Stimulated activated memory B cell treated with anti-CD40 and anti-IgM and Interleukin-4, amounts not matched to agents 10 μg/mL and 1 μg/mL and 100 μg/mL, for 72 hours (primary cell): ENCODE measurements around the gene ATP6V0D1.

Source experiments
- ATAC-seq: fragments of 150-1000 bp; cut with Tn5 transposase; 2 replicates; pipeline ENCODE4 v1.10.0; 2021
- H3K27ac Mint-ChIP-seq: one replicate; pipeline ENCODE4 v1.8.0; 2022; ENCODE audit warnings: mild to moderate bottlenecking, mixed read lengths
- H3K27me3 Mint-ChIP-seq: one replicate; pipeline ENCODE4 v1.8.0; 2022; ENCODE audit warnings: mixed read lengths
- H3K36me3 Mint-ChIP-seq: one replicate; pipeline ENCODE4 v1.8.0; 2022; ENCODE audit warnings: mixed read lengths
- H3K4me1 Mint-ChIP-seq: one replicate; pipeline ENCODE4 v1.8.0; 2022; ENCODE audit warnings: mixed read lengths
- H3K4me3 Mint-ChIP-seq: one replicate; pipeline ENCODE4 v1.8.0; 2022; ENCODE audit warnings: mild to moderate bottlenecking, moderate library complexity, mixed read lengths
- H3K9me3 Mint-ChIP-seq: one replicate; pipeline ENCODE4 v1.8.0; 2022; ENCODE audit warnings: mixed read lengths

Gene ATP6V0D1

DNA sequence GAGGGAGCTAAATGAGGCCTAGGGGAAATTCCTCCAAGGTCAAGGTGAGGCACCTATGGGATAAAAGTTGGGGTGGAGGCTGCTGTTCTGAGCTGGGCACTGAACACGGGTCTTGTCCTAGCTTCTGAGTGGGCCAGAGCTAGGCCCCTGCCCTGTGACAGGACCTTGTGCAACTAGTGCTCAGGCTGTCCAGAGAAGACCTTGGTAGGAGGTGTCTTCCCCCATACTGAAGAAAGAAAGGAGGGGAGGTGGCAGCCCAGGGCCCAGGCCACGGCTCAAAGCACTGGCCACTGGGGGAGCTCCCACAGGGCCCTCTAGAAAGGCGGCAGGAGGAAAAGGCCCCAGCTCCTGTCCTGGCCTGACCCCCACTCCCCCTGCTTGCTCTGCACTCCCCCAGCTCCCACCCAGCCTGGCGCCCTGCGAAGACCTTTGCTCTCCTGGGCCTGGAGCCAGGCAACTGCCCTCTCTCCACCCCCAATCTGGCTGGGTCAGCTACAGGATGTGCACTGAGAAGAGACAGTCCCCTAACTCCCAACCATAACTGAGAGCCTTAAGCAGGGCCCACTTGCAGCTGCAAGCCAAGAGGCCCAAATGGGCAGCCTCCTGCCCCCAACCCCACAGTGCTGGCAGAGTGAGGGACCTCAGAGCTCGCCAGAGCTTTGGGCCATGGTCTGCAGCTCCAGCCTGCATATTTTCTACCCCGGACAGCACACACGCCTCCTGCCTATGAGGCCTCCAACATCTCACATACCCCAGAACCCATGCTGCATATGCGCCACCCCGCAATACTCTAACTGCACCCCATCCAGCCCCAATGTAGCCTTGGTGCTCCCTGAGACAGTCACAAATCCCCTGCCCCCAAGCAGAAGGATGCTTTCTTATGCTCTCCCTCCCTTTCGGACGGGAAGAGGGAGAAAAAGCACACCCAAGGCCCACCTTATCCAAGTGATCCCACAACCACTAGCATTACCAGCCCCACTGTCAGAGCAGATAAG is 34.7 kb downstream of the ATP6V0D1 start:
- Mint-ChIP-seq H3K4me1 (peaks cover 25% of the 10 kb centered on the region), H3K4me3 (no peak overlapping the region), H3K36me3 (peaks cover 50% of the 10 kb centered on the region), H3K27ac (no peak overlapping the region), H3K9me3 (no peaks in the 10 kb centered on the region), H3K27me3 (no peaks in the 10 kb centered on the region)
- ATAC-seq, result no peak

DNA sequence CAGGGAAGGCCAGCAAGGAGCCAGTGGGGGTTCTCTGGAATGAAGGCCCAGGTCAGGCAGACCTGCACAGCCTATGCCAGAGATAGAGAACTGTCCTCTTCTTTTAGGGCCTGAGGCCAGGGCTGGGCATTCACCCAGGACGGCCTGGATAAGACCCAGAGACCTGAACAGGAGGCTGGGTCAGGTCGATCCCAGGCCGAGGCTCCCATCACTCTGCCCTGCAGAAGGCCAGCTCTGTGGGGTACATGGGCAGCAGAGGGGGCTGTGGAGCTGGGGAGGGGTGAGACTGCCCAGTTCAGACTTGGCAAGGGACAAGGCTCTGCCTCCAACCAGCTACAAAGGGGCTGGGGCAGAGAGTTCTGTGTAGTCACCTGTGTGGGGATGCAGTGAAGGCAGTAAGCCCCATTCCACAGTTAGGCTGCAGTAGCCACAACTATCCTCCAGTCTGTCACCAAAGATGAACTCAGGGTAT is 35.5 kb downstream of the ATP6V0D1 start:
- Mint-ChIP-seq H3K4me3 (no peak overlapping the region), H3K36me3 (peaks cover 43% of the 10 kb centered on the region), H3K4me1 (peaks cover 18% of the 10 kb centered on the region), H3K27me3 (no peaks in the 10 kb centered on the region), H3K9me3 (no peaks in the 10 kb centered on the region), H3K27ac (no peak overlapping the region)
- no peak for ATAC-seq

DNA sequence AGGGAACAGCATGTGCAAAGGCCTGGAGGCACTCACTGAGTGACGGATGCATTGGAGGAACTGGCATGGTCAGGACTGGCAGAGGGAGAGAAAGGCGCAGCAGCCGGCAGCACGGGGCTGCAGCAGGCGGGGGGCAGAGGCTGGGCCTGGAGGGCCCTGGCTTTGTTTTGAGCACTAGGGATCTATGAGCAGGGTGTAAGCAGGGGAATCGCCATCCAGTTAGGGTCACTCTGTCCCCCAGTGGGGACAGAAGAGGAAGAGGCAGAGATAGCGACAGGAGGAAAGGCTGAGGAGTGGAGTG is 35.9 kb downstream of the ATP6V0D1 start:
- H3K9me3 Mint-ChIP-seq, result no peaks in the 10 kb centered on the region
- H3K27ac Mint-ChIP-seq, result no peak overlapping the region

DNA sequence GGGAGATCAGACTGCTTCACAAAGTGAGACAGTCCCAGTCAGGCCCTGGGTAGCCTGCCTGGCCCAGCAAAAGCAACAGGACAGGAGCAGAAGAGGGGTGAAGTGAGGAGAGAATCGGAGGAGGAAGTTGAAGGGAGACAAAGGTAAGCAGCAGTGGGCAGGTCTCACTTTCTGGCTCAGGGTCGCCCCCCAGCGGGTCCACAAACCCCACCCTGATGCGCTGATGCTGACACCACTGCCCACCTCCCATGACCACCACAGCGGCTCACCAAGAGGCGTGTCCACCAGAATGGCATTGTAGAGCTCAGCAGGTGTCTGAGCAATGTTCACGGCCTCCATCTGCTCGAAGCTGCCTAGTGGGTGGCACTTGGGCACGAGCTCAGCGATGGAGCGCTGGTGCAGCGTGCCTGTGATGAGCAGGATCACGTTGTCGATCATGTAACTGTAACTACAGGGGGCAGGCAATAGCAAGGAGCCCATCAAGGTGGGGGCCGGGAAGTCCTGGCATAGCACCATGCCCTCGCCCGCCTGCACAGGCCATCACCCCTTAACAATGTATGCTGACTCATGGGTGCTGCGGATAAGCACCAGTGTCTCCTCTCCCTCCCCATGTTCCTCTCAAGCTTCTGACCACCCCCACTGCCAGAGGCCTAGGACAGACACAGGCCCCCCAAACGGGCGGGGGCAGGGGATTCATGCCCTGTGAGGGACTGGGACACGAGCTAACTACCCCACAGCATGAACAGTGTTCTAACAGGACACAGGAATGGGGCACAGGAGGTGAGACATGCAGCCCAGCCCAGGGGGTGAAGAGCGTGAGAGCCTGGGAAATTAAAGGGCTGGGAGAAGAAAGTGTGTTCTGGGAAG is 36.5 kb downstream of the ATP6V0D1 start:
- no peak for ATAC-seq
- H3K9me3 Mint-ChIP-seq, result no peaks in the 10 kb centered on the region
- no peaks in the 10 kb centered on the region for H3K27me3 Mint-ChIP-seq
- H3K4me1 Mint-ChIP-seq, result peaks cover 8% of the 10 kb centered on the region
- peaks cover 39% of the 10 kb centered on the region for H3K36me3 Mint-ChIP-seq
- H3K4me3 Mint-ChIP-seq, result no peak overlapping the region
- H3K27ac Mint-ChIP-seq, result no peak overlapping the region

More for the DNA sequence above, 35.9 kb downstream of the ATP6V0D1 start:
- H3K4me1 Mint-ChIP-seq, result peaks cover 14% of the 10 kb centered on the region
- no peaks in the 10 kb centered on the region for H3K27me3 Mint-ChIP-seq
- H3K36me3 Mint-ChIP-seq, result peaks cover 39% of the 10 kb centered on the region
- no peak overlapping the region for H3K4me3 Mint-ChIP-seq
- ATAC-seq, result no peak

DNA sequence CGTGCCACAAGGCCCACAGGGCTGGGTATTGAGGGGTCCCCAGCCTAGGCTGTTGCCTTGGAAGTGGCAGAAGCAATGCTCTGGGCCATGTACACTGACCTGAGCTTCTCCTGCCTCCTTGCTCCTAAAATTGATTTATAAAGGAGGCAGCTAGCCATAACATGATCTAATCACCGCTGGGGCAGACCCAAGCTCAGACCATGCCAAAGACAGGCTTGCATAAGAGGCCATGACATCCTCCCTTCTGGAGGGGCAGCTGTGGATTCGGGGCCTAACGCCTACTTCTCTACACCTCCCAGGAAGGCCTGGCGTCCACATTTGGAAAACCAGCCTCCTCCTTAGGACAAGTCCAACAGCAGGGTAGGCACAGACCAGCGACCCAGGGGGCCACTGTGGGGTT is 37.7 kb downstream of the ATP6V0D1 start:
- Mint-ChIP-seq H3K9me3 (no peaks in the 10 kb centered on the region), H3K4me3 (no peak overlapping the region), H3K4me1 (peaks cover 14% of the 10 kb centered on the region), H3K27me3 (no peaks in the 10 kb centered on the region), H3K36me3 (peaks cover 46% of the 10 kb centered on the region), H3K27ac (no peak overlapping the region)
- ATAC-seq, result no peak

DNA sequence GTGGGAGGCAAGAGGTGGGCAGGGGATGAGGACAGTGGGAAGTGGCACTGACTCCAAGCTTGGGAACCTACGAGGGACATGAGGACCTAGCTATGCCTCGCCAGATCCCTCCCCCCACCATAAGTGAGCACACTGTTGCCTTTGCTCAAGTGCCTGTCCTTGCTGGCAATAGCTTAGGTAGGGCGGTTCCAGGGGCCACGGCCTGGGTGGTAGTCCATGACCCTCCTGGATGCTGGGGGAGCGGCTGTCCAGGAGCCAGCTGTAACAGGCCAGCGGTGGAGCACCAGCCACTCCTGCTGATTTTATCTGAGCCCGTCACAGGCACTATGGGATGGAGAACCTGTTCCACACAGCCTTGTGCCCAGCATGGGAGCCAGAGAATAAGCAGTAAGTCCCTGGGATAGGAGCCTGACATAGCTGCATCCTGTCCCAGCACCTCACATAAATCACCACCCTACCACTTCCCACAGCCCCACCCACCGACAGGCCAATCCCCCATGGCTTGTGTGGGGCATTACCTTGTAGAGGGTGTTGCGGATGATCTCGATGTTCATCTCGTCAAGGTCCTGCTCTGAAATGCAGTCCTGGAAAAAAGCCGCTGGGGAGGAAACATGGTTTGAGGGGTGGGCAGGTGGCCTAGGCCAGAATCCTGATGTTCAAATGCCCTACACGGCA is 38.2 kb downstream of the ATP6V0D1 start:
- Mint-ChIP-seq H3K27me3 (no peaks in the 10 kb centered on the region), H3K9me3 (no peaks in the 10 kb centered on the region), H3K4me3 (no peak overlapping the region), H3K27ac (no peak overlapping the region), H3K36me3 (peaks cover 51% of the 10 kb centered on the region), H3K4me1 (peaks cover 19% of the 10 kb centered on the region)
- ATAC-seq, result no peak

DNA sequence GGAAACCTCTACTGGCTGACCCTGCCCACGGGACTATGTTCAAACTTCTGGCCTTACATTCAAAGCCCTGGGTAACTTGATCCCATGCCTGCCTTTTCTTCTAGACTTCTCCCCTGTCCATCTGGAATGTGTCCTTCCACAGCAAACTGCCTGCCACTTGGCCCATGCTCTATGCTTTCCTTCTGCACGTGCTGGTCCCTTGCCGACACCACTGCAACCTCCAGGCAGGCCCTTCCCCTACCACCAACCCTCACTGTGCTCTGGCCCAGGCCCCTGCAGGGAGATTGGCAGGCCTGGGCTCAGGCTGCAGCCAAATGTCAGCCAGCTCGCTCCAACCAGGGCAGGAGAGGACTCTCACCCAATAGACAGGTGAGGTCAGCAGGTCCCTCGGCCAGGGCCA is 39.0 kb downstream of the ATP6V0D1 start:
- H3K36me3 Mint-ChIP-seq, result peaks cover 52% of the 10 kb centered on the region
- H3K4me1 Mint-ChIP-seq, result peaks cover 27% of the 10 kb centered on the region
- H3K9me3 Mint-ChIP-seq, result no peaks in the 10 kb centered on the region
- no peak overlapping the region for H3K4me3 Mint-ChIP-seq
- ATAC-seq, result no peak
- no peak overlapping the region for H3K27ac Mint-ChIP-seq
- no peaks in the 10 kb centered on the region for H3K27me3 Mint-ChIP-seq

DNA sequence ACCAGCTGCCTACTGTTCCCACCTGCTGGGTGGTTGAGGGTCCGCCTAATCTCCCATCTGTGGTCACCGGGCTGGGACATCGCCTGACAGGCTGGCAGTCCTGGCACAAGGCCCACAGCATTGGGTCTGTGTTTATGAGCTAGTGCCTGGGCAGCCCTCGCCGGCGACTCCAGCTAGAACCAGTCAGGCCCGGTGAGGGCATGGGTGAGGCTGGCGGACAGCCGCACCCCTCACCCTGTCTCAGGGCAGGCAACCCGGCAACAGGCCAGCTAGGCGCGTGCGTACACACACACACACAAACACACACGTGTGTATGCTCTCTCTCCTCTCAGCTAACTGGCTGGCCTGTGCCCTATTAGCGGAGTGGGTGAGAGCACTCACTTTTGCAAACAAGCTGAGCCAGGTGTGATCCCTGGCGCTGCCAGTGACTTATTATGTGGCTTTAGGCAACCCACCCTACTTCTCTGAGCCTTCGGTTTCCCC is 39.6 kb downstream of the ATP6V0D1 start:
- no peak for ATAC-seq
- no peaks in the 10 kb centered on the region for H3K27me3 Mint-ChIP-seq
- H3K36me3 Mint-ChIP-seq, result peaks cover 56% of the 10 kb centered on the region
- H3K4me1 Mint-ChIP-seq, result peaks cover 33% of the 10 kb centered on the region
- no peak overlapping the region for H3K27ac Mint-ChIP-seq
- H3K4me3 Mint-ChIP-seq, result no peak overlapping the region
- no peaks in the 10 kb centered on the region for H3K9me3 Mint-ChIP-seq

DNA sequence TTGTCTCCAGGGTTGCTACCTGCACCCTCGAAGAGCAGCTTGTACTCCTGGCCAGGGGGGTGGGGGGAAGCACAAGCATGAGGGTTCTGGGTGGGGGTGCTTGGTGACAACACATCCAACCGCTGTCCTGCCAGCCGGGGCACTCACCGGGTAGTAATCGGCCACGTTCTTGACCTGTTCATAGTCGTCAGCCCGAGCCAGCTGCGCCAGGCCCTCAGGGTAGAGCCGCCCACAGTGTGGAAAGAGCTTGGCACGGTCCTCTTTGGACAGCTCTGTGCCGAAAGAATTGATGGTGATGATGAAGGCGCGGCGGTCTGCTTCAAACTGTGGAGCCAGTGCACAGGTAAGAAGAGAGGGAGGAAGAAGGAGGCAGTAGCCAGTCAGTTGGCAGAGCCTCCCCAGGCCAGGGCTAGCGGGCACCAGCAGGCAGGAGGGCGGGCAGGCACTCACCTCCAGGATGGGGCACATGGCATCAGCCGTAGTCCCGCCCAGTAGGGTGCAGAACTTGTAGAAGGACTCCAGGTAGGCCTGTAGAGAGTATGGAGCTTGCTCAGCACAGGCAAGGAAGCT is 42.0 kb downstream of the ATP6V0D1 start:
- Mint-ChIP-seq H3K4me3 (no peak overlapping the region), H3K27ac (peak overlapping the region; percentile 2), H3K4me1 (peaks cover 52% of the 10 kb centered on the region), H3K27me3 (no peaks in the 10 kb centered on the region), H3K36me3 (peaks cover 50% of the 10 kb centered on the region), H3K9me3 (no peaks in the 10 kb centered on the region)
- ATAC-seq, result no peak

DNA sequence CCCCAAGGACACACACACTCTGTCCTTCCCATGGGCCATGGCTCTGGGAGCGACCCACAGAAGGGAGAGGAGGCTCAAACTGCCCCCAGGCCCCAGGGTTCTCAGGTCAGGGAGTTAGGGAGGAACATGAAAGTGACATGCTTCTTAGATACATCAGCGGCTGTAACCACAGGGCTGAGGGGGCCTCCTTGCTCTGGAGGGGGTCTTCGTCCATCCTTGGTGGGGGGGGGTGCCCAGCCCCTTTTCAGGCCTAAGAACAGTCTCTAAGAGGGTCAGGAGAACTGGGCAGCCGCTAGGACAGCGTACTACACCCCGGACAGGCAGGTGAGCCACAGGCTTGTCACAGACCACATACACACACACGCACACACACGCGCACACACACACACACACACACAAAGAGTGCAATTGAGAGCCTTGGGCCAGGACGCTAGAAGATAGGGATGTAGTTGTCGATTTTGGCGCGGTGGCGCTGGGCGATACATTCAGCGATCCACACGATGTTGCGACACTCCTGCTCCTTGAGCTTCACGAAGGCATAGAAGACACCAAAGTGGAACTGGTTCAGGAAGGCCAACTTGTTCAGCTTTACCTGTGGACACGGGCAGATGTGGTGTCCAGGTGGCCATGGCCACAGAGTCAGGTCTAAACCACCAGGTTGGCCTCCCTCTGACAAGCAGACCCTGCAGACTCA is 42.7 kb downstream of the ATP6V0D1 start:
- peak overlapping the region; percentile 2 for H3K27ac Mint-ChIP-seq

DNA sequence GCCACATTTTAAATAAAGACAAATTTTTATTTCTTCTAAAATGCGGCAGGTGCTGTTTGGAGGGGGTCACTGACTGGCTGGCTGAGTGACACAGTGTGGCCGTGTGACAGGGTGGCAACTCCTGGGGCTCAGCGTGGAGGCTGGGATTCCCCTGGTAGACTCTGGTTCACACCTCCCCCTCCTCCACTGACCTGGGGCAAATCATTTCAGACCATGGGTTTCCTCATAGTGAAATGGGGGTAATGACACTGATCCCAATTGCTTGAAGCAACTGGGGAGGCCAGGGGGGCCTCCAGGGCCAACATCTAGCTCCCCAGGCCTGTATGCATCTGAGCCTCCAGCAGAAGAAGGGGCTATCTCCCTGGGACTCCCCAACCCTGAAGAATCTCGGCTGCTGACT is 43.4 kb downstream of the ATP6V0D1 start:
- no peak overlapping the region for H3K4me3 Mint-ChIP-seq
- H3K9me3 Mint-ChIP-seq, result no peaks in the 10 kb centered on the region
- no peaks in the 10 kb centered on the region for H3K27me3 Mint-ChIP-seq
- peaks cover 66% of the 10 kb centered on the region for H3K4me1 Mint-ChIP-seq
- peak overlapping the region; percentile 2 for H3K27ac Mint-ChIP-seq
- ATAC-seq, result peak; percentile 14
- peaks cover 45% of the 10 kb centered on the region for H3K36me3 Mint-ChIP-seq

More for the DNA sequence above, 42.7 kb downstream of the ATP6V0D1 start:
- Mint-ChIP-seq H3K36me3 (peaks cover 46% of the 10 kb centered on the region), H3K4me1 (peaks cover 59% of the 10 kb centered on the region), H3K9me3 (no peaks in the 10 kb centered on the region), H3K27me3 (no peaks in the 10 kb centered on the region), H3K4me3 (no peak overlapping the region)
- no peak for ATAC-seq

DNA sequence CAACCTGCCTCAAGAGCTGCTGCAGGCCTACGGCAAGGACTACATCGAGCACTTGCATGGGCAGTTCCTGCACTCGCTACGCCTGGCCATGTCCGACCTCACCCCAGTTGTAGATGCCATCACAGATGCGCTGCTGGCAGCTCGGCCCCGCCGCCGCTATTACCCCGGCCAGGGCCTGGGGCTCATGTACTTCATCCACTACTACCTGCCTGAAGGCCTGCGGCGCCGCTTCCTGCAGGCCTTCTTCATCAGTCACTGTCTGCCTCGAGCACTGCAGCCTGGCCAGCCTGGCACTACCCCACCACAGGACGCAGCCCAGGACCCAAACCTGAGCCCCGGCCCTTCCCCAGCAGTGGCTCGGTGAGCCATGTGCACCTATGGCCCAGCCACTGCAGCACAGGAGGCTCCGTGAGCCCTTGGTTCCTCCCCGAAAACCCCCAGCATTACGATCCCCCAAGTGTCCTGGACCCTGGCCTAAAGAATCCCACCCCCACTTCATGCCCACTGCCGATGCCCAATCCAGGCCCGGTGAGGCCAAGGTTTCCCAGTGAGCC is 44.2 kb downstream of the ATP6V0D1 start:
- H3K27ac Mint-ChIP-seq, result no peak overlapping the region

DNA sequence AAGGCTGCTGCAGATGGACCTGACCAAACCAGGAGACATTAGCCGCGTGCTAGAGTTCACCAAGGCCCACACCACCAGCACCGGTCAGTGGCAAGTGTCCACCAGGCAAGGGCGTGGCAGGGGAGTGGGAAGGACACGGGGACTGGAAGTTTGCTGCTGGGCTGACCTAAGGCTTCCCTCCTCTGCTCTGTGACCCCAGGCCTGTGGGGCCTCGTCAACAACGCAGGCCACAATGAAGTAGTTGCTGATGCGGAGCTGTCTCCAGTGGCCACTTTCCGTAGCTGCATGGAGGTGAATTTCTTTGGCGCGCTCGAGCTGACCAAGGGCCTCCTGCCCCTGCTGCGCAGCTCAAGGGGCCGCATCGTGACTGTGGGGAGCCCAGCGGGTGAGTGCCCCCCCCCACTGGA is 45.2 kb downstream of the ATP6V0D1 start:
- Mint-ChIP-seq H3K4me3 (no peak overlapping the region), H3K9me3 (no peaks in the 10 kb centered on the region), H3K27ac (peak overlapping the region; percentile 66), H3K27me3 (no peaks in the 10 kb centered on the region), H3K36me3 (peaks cover 36% of the 10 kb centered on the region), H3K4me1 (peaks cover 72% of the 10 kb centered on the region)
- ATAC-seq, result no peak

More for the DNA sequence above, 44.2 kb downstream of the ATP6V0D1 start:
- H3K36me3 Mint-ChIP-seq, result peaks cover 39% of the 10 kb centered on the region
- no peak overlapping the region for H3K4me3 Mint-ChIP-seq
- H3K27me3 Mint-ChIP-seq, result no peaks in the 10 kb centered on the region
- no peak for ATAC-seq
- no peaks in the 10 kb centered on the region for H3K9me3 Mint-ChIP-seq
- peaks cover 72% of the 10 kb centered on the region for H3K4me1 Mint-ChIP-seq
